NCI-H1417 (cell line): Measurements from ENCODE around the gene NR1D1.
"Not testable (repeated sequence)": the region's sequence is repeated elsewhere in the genome, so short reads cannot be mapped to it uniquely, and the experiment has no call there.

Source experiments
- DNase-seq, 3 experiments: peaks; one replicate each; lab custom pipeline; 2025; lab: John Stamatoyannopoulos, UW

NR1D1 gene

DNA sequence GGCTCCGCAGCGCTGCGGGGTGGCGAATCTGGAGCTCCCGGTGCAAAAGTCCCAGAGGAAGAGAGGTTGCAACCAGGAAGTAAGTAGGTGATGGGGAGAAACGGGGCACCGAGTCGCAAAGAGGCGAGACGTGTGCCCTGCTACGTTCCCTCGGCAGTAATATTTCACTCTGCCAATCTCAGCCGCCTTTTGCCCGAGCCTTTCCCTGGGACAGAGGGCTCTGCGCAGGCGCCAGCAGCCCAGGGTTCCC lies at the start of gene NR1D1:
Gene NR1D1 (minus strand): TSS at position 171 of the 250 bp plus-strand sequence. CDS start 495 bp downstream, outside the sequence.
- no peak for DNase-seq

DNA sequence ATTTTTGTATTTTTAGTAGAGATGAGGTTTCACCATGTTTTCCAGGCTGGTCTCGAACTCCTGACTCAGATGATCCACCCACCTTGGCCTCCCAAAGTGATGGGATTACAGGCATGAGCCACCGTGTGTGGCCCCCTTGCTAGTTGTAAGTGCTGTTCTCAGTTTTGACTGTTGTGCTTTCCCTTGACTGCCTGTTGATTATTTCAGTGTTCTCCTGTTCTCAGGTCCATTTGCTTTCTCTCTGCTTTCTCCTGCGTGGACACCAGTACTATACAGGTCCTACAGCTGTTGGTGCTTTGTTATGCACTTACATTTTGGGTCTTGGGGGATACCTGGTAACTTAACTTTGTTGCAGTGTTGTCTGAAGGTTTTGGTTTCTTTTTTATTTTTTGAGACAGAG lies 48.1 kb upstream of the NR1D1 start:
- no peak for DNase-seq

DNA sequence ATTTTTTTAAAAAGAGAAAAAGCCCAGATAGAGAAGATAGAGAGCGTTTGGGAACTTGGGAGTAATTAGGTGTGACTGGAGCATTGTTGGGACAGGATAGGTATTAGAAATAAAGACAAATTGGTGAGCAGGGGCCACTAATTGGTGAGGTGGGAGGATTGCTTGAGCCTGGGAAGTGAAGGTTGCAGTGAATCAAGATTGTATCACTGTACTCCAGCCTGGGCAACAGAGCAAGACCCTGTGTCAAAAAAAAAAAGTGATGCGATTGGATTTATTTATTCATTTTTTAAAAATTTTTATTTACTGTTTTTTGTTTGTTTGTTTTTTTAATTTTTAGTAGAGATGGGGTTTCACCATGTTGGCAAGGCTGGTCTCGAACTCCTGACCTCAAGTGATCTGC lies 45.1 kb upstream of the NR1D1 start:
- no peak for DNase-seq

DNA sequence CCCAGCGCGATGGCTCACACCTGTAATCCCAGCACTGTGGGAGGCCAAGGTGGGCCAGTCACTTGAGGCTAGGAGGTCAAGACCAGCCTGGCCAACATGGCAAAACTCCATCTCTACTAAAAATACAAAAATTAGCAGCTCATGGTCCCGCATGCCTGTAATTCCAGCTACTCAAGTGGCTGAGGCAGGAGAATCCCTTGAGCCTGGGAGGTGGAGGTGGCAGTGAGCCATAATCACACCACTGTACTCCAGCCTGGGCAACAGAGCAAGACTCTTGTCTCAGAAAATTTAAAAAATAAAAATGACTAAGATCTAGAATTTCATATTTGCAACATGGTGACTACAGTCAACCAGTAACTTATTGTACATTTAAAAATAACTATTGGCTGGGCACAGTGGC lies 42.8 kb upstream of the NR1D1 start:
- not testable (repeated sequence) for DNase-seq

DNA sequence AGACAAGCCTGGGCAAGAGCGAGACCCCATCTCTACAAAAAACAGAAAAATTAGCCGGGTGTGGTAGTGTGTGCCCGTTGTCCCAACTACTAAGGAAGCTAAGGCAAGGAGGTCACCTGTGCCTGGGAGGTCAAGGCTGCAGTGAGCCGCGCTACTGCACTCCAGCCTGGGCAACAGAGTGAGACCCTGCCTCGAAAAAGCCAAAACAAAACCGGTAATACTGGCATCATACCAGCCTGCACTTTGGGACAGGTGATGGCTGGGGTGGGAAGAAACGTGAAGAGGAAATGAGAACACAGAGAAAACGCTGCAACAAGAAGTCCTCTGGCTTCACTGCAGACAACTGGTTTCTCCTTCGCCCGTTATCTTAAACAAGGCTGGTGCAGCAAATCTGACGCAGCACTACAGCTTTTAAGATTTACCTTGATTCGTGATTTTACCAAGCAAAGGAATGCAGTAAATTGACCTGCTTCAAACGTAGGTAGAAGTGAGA lies 39.2 kb upstream of the NR1D1 start:
- no peak for DNase-seq

DNA sequence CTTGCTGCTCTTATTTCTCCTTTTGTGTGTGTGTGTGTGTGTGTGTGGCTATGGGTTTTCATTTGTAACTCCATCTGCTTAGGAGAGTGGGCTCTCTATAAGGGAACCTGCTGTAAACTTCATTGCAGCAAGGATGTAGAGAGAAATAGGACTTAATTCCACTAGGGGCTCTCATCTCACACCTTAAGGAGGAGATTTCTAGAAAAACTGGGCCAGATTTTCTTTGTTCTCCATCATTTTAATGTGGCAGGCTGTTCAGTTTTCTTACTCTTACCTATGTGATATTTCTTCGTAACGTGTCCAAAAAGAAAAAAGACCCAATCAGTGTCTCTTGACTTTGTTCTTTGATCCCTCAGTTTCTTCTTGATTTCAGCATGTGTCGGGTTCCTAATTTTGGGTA lies 35.4 kb upstream of the NR1D1 start:
- DNase-seq = no peak

DNA sequence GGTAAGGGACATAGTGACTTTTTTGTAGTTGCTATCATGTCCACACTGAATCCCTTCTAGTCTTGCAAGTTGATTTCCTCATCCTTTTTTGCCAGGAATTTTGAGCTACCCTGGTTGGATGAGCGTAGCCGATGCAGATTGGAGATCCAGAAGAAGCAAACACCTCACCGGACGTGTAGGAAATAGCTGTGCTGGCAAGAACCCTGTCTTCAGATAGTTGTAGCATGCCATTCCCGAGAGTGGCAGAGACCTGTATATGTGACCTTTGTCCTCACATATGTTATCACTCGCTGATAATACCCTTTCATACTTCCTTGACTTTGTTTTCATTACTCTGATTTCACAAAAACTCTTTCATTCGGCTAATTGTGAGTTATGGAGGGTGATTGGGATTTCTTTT lies 33.8 kb upstream of the NR1D1 start:
- DNase-seq = no peak

DNA sequence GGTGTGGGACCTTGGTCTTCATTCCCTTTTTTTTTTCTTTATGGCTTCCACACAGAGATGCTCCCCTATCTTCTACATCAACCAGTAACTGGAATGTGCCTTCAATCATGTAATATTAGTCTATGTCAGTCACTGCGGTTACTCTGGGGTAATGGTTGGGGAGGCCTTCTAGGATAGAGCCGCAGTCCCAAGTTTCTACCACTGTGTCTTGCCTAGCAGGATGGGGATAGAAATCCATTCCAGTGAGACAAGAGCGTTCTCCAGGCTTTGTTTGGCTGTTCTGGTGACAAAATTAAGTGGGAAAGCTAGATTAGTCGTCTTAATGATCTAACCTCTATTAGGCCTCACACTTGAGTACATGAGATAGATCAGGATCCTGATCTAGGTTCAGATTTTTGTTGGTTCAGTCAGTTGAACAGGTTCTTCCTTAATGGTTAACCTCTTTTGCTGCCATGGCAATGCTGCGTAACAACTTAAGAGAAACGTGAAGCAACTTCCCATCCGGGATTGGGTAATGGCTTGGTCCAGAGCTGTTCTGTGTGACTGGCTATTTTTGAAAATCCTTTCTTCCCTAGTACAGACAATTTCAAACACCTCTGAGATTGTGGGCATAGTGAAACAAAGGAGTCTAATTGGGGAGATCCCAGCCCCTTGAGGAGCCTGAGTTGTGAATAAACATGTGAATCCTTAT lies 30.1 kb upstream of the NR1D1 start:
- DNase-seq = no peak

DNA sequence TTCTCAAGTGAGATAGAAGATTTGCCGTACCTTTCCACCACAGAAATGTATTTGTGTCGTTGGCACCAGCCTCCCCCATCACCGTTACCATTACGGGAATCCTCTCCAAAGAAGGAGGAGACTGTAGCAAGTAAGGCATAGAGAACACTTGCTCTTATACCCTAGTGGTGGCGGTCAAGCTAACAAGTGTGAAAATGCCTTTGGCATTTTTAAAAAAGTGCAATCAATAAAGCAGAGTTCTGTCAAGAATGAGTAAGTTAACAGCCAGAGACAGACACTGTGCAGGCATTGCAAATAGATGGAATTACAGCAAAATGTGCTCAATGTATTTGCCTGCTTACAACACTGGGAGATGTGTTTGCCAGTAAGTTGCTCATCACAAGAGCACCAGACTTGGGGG lies 29.1 kb upstream of the NR1D1 start:
- no peak for DNase-seq

DNA sequence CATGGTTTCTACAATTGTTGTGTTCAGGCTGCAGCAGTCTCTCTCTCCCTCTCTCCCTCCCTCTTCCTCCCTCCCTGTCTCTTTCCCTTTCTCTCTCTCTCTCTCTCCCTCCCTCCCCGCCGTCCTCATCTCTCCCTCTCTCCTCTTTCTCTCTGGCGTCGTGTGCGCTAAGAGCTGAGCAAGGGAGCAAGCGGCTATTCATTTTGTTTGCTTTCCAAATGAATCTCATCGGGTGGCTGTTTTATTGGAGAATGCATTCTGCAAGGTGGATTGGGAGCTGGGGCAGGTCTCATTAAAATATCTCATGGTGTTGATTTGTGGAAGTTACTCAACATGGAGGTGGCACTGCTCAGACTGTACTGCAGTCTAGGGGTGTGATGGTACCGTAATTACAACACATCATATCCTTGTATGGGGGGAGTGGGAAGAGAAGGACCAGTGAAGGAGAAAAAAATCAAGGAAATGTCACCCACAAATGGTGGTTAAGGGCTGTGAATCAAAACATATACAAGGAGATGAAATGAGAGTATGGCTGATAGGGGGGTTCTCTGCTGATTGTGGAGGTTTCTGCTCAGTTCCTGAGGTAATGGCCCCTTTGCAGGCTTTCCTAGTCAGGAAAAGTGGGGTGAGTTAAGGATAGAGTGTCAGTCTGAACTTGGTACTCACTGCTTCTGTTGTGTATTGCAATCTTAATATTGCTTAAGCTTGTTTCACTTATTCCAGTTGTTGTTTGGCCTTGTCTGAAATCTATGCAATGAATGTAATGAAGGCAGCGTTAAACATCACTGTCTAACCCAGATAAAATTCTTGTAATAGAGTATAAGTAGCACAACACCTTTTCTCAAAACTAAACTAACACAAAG lies 24.1 kb upstream of the NR1D1 start:
- peak; percentile 23 to 75 (median 50) for DNase-seq

DNA sequence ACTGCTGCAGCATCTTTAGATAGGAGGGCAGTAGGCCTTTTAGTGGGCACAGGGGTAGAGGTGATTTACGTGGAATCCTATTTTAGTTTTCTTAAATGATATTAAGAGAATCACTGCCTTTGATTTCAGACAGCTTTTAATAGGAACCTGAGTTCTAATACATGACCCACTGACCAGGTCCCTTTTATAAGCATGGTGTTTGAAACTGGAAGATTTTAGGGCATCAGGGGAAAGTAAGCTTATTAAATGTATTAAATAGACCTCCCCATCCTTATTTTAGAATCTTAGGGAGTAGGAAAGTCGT lies 23.4 kb upstream of the NR1D1 start:
- no peak for DNase-seq

DNA sequence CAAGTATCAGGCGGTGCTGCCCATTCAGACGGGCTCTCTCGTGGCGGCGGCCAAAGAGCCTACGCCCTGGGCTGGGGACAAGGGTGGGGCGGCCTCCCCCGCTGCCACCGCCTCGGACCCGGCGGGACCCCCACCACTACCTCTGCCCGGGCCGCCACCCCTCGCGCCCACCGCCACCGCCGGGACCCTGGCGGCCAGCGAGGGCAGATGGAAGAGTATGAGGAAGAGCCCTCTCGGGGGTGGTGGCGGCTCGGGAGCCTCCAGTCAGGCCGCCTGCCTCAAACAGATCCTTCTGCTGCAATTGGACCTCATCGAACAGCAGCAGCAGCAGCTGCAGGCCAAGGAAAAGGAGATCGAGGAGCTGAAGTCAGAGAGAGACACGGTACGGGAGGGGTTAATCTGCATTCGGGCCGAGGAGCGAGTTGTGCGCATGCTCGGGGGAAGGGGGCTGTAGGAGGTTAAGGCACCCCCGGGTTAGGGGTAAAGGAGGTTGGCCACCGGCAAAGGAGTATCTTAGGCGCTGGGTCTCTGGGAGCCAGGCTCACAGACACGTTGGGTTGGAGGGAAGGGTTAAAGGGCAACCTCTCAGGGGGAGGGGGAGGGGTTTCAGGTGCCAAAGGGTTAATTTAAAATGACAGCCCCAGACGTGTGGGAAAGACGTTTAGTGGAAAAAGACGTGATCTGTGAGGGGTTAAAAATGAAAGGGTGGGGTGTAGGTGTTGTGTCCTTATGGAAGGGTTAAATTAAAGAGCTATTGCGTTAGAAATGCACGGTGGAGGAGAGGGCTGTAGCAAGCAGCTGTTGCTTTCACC lies 22.8 kb upstream of the NR1D1 start:
- peak; percentile 68 to 77 (median 71) for DNase-seq

DNA sequence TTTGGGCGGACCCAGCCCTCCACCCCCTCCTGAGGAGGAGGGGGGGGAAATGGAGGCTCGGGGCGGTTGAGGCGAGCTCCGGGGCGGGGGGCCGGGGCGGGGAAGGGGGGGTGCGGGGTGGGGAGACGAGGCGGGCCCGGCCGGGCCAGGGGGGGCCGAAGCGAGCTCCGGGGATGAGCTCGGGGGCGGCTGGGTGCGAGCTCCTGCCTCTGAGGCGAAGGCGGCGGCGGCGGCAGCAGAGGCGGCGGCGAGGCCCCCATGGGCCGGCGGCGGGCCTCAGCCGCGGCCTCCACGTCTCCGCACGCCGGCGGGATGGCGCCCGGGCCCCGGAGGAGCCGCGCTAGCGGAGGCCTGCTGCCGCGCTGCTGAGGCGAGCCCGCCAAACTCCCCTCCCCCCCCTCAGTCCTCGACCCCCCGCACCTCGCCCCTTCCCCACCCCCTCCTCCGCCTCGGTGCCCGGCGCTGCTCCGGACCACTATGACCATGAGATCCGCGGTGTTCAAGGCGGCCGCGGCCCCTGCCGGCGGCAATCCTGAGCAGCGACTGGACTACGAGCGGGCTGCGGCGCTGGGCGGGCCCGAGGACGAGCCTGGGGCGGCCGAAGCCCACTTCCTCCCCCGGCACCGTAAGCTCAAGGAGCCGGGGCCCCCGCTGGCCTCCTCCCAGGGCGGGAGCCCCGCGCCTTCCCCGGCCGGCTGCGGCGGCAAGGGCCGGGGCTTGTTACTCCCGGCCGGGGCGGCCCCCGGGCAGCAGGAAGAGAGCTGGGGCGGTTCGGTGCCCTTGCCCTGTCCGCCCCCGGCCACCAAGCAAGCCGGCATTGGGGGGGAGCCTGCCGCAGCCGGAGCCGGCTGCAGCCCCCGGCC lies 22.0 kb upstream of the NR1D1 start:
- DNase-seq = peak; percentile 55 to 60 (median 59)

DNA sequence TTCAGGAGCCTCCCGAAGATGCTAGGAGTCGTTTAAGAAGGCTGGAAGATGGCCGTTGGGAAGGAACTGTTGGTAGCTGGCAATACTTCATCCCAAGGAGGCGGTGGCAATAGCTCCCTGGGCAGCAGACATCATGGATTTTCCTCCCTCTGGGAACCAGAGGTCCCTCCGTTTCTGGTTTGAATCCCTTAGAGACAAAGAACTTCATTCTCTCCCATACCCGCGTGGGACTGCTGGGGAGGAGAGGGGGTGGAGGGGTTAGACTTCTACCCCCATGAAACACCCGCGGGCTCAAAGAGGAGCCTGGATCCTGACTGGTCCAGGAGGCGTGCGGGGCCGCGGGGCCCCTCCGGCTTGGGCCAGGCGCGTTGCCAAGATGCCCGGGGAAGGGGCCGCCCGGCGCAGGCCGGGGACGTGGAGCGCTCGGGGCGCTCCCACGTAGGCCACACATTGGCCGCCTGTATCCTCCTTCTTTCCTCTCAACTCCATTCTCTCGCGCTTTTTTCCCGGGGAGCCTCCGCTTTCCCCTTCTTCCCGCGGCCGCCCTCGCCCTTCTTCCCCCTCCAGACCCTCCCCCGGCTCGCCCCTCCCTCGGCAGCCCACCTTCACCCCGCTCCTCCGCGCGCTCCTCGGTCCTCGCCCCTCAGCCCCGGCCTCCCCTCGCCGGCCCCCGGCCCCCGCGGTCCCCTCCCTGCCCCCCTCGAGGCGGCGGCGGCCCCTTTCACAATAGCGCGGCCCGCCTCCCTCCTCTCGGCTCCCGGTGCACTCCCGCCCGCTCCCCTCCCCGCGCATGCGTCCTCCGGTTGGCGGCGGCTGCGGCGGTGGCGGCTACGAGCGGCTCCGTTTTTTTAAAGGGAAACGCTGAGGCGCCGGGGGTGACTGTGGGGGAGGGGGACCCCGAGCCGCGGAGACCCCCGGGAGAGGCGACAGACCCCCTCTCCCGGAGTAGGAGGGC lies 21.1 kb upstream of the NR1D1 start, which contains the start of gene MSL1:
Gene MSL1 (plus strand): TSS at position 791 of the 955 bp plus-strand sequence. CDS start 642 bp downstream, outside the sequence.
- peak; percentile 75 to 89 (median 85) for DNase-seq

DNA sequence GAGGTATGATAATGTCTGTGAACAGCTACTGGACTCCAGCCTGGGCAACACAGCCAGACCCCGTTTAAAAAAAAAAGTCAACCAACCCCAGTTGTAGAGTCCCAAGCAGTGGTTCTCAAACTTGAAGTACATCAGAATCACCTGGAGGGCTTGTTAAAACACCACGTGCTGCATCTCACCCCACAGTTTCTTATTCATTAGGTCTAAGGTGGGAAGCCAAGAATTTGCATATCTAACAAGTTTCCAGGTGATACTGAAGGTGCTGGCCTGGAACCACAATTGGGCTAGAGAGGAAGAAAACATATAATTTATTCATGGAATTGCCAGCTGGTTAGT lies 14.7 kb upstream of the NR1D1 start:
- DNase-seq = no peak

DNA sequence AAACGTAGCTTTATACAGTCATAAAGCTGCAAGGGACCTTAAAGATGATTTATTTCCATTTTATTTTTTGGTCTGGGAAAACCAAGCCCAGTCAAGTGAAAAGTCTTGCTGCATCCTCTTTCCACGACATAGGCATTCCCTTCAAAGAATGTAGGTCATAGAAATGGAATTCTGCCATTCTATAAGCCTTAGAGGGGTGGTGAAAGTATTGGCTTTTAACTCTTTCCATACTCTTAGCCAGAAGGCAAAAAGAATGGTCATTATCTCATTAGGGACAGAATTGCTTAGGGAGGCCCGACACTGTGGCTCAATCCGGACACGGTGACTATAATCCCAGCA lies 13.5 kb upstream of the NR1D1 start:
- DNase-seq = no peak

DNA sequence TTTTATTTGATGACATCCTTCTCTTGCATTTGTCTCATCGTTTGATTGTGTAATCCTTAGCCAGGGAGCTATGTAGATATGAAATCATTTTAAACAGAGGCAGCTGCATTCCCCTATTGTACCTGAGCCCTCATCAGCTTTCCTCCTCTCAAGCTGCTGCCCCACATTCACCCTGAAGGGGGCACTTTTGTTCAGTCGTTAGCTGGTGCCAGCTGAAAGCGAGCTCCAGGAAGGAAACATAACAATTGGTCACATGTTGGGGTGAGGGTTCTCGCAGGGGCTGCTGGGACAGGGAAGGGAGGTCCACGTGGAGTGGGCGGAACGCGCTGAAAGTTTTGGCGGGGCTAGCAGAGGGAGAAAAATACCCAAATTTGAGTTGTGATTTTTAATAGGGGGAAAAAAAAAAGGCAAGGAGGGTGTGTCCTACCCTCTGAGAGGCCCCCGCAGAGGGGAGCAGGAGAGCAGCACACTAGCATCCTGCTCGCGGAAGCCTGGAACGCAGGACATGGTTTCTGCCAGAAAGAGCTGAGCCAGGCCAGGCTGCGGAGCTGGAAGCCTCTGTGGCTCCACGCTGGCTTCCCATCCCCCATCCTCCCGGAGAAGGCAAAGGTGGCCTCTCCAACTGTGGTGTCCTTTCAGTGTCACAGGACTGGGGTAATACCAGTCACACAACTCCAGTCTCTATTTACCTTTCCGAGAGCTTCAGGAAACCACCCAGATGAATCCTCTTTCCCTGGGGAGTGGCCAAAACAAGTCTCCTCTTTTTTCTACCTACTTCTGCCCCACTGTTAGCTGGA lies 12.9 kb upstream of the NR1D1 start:
- peak; percentile 92 to 97 (median 94) for DNase-seq

DNA sequence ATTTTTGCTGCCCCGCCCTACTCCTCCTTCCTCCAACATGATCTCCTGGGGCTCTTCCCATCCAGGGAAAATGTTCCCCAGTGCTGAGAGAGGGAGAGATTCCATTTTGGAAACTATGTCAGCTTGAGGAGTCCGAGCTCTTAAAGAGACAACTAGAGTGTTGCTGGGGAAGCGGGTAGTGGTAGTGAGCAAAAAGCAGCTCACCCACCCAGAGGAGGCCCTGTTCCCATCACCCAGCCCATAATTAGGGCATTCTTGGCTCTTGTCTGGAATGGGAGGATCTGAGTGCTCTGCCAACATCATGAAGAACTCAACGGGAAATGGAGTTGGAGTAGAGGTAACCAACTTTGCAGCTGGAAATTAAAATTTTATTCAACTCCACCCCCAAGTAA lies 12.3 kb upstream of the NR1D1 start:
- DNase-seq = no peak

DNA sequence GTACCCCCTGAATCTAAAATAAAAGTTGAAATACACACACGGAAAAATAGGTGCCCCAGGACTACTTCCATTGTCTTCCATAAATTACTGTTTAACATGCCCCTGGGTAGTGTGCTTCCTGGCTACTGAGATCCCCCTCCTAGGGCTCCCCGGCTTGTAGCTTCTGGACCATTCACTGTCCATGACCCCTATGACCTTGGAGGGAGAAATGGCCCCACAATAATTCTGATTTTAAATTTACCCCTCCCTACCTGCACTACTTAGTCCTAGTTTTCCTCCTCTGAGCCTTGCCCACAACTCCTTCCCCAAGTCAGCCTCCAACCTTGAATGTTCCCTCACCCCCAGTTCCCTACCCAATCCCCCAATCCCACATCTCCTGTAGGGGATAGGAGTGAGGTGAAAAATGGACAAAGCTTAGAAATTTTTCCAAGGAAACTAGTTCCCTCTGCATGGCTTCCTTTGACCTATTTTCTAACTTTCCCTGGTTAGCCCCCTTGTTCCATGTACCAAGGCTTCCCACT lies 11.9 kb upstream of the NR1D1 start:
- no peak for DNase-seq
